ENCODE data around the gene NYNRIN.

NYNRIN gene

DNA sequence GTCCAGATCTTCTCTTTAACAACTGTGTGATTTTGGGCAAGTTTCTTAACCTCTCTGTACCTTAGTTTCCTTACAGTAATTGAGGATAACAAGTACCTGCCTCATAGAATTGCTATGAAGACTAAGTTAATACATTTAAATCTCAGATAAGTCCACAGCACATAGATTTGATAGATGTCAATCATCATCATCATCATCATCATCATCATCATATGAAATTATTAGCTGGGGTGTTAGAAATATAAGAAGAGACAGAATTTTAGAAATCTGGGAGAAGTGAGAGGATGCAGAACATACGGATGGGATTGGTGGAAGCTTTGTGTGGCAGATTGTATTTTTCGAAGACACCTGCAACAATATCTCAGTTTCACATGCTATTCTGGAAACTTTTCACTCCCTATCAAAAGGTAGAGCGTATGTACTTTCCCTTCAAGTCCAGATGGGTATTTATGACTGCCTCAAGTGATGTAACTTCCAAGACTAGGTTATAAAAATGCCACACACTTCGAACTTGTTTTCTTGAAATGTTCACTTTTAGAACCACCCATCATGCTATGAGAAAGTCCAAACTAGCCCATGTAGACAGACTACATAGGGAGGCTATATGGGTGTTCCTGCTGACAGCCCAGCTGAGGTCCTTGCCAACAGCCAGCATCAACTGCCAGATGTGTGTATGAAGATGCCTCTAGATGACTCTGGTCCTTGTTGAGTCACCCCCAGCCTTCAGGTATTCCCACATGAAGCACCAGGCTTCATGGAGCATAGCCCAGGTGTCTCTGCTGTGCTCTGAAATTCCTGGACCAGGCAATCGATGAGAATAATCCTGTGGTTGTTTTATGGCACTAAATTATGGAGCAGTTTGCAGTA, 64.4 kb downstream of the NYNRIN start:
- no peak for DNase-seq

DNA sequence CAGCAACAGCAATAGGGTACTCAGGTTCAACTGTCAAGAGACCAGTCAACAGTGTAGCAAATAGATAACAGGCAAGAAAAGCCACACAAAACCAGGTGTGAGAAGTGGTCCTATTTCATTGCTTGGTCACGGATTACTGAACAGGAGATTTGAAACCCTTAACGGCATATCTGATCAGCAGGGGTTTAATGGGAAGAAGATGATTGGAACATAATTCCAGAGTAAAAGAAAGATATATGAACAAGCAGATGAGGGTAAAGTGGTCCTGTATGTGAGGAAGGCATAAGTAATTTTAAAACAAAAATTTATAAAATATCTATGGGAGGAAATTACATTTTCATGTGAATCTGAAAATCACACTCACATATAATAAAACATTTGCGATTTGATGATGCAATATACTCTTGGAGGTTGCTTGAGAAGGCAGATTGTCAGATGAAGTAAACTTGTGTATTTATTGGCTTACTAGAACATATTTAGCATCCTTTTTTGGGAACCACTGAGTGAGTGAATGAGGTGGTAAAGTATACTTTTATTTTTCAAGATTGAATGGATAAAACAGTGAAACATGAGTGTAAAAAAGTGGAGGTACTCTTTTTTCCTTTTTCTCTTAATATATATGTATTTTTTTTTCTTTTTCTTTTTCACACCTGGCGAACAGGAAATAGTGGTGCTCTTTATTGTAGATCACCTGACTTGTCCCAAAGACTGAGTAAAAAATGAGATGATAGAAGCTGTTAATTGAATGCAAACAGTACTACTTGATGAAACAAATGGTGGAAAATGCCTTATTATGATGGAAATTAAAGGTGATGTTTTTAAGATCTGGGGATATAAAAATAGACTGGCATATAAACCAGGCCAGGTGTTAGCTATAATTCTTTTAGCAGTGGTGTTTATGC, 65.3 kb downstream of the NYNRIN start:
- DNase-seq: no peak

DNA sequence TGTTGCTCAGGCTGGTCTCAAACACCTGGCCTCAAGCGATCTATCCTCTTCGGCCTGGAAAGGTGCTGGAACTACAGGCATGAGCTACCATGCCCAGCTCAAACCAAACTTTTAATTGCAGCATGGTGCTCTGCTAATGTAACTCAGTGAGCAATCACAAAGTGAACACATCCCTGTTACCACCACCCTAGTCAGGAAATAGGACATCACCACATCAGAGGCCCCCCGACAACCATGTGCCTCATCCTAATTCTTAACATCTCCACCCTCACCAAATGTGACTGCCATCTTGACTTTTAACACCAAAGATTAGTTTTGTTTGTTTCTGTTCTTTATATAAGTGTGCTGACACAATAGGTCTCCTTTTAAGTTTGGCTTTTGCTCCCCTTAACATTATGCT, 66.6 kb downstream of the NYNRIN start:
- no peak for DNase-seq

DNA sequence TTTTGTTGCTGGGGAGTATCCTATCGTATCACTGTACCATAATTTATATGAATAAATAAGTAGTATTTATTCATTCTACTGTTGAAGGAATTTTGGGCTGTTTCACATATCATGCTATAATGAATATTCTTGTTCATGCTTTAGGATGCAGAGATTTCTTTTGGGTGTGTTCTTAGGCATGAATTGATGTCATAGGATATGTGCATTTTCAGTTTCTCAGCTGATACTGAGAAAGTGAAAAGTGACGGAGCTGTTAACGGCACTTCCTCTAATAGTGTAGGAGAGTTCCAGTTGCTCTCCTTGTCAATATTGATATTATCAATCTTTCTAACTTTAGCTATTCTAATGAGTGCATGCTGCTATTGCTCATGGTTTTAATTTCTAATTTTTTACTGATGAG, 67.0 kb downstream of the NYNRIN start:
- DNase-seq: no peak
